Activated naive CD8-positive, alpha-beta T cell treated with anti-CD3 and anti-CD28 coated beads for 36 hours (primary cell): ENCODE data around the gene BIRC2. TPM values are rescaled to one million over a fixed set of nuclear protein-coding genes. Genes with fewer than 3 reads are reported as not detected.

ENCODE experiments used
- DNase-seq: peaks from one replicate; pipeline ENCODE4 v3.0.0; 2021
- H3K27ac Mint-ChIP-seq: one replicate; pipeline ENCODE4 v1.8.0; 2022; ENCODE audit warnings: mild to moderate bottlenecking, moderate library complexity, mixed read lengths
- H3K27me3 Mint-ChIP-seq: one replicate; pipeline ENCODE4 v1.8.0; 2022; ENCODE audit warnings: mild to moderate bottlenecking, mixed read lengths
- H3K36me3 Mint-ChIP-seq: one replicate; pipeline ENCODE4 v1.8.0; 2021; ENCODE audit warnings: mild to moderate bottlenecking, mixed read lengths
- H3K4me1 Mint-ChIP-seq: one replicate; pipeline ENCODE4 v1.8.0; 2021; ENCODE audit warnings: mixed read lengths
- H3K4me3 Mint-ChIP-seq: one replicate; pipeline ENCODE4 v1.8.0; 2022; ENCODE audit warnings: mild to moderate bottlenecking, moderate library complexity, mixed read lengths
- H3K9me3 Mint-ChIP-seq: one replicate; pipeline ENCODE4 v1.8.0; 2022; ENCODE audit warnings: mixed read lengths
- total RNA-seq, 2 experiments: library from RNA; stranded (reverse); gene quantifications; one replicate each; pipeline ENCODE4 v1.2.3, GENCODE V29; 2021

The BIRC2 gene
- total RNA-seq, 2 experiments from 2014 or later = 29.6 to 30.7 TPM

DNA sequence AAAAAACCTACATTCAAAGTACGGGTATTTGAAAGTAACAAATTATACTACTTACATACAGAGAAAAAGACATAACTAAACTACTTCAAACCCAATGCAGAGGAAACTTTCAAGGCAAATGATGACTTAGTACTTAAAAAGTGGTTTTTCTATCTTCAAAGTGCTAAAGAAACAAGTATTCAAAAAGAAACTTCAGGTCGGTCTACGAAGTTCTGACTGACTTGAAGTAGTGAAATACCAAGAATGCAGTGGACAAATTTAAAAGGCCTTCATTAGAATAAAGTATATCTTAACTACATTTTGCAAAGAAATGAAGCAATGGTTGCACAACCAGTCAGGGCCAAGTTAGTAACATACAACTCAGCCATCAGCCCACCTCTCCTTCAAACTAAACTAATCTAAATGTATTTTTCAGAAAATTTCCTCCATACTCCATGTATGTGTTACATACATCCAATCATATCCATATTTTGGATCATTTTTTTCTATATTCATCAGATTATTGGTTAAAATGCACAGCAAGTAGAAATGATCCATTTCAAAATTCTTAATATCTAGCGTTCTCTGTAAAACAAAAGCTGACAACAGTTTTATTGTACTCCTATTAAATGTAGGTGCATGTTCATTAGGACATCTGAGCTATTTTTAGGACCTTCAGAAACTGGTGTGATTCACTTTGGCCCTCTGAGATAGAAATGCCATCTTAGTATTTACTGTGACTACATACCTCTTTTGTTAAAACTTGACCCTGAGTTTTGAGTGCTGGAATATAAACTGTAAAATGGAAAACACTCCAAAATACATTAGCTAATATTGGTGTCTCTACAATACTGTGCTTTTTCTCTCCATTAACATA is 49.9 kb downstream of the BIRC2 start:
- Mint-ChIP-seq H3K36me3 (peaks cover 56% of the 10 kb centered on the region), H3K4me1 (peaks cover 45% of the 10 kb centered on the region), H3K27me3 (no peaks in the 10 kb centered on the region), H3K4me3 (no peak overlapping the region), H3K27ac (peak overlapping the region; percentile 81), H3K9me3 (peaks cover 1% of the 10 kb centered on the region)
- no peak for DNase-seq

DNA sequence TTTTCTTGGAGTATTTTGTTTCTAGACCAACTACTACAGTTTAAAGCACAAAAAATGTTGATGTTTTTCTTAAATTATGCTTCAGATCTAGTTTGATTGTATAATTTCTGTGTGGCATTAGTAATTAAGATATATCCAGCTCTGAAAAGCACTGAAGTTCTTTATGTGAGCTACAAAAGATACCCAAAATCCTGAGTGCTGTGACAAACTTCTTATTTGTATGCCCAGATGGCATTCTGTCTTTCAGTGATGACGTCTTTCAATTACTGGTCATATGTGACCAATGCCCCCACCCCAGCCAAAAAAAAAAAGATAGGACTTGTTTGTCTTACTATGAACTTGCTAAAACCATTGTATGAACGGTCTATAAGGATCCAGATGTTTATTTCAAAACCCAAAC is 51.3 kb downstream of the BIRC2 start:
- Mint-ChIP-seq H3K4me3 (no peak overlapping the region), H3K27ac (peak overlapping the region; percentile 42), H3K9me3 (peaks cover 1% of the 10 kb centered on the region), H3K36me3 (peaks cover 56% of the 10 kb centered on the region), H3K27me3 (no peaks in the 10 kb centered on the region), H3K4me1 (peaks cover 51% of the 10 kb centered on the region)
- no peak for DNase-seq

DNA sequence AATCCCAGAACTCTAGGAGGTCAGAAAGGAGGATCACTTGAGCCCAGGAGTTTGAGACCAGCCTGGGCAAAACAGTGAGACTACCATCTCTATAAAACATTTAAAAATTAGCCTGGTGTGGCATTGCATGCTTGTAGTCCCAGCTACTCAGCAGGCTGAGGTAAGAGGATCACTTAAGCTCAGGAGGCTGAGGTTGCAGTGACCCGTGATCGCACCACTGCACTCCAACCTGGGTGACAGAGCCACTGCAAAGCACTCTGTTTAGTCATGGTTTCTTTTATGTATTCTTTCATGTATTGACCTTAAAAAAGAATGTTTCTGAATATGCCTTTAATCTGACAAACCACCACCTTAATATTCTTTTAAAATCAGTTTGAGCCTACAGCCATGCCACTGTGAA is 52.2 kb downstream of the BIRC2 start:
- H3K9me3 Mint-ChIP-seq = peaks cover 1% of the 10 kb centered on the region

DNA sequence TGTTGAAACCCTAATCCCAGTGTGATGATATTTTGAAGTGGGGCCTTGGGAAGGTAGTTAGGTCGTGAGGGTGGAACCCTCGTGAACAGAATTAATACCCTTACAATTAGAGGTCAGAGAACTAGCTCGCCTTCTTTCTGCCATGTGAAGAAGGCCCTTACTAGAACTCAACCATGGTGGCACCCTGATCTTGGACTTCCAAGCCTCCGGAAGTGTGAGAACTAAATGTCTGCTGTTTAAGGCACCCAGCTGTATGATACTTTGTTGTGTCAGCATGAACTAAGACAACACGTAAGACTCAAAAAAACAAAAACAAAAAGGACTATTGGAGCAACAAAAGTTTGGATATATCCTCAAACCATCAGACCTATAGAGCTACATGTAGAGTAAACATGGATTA is 53.6 kb downstream of the BIRC2 start:
- no peak for DNase-seq
- H3K27me3 Mint-ChIP-seq = no peaks in the 10 kb centered on the region
- no peak overlapping the region for H3K4me3 Mint-ChIP-seq
- H3K9me3 Mint-ChIP-seq = peaks cover 1% of the 10 kb centered on the region
- H3K4me1 Mint-ChIP-seq = peaks cover 62% of the 10 kb centered on the region
- peaks cover 49% of the 10 kb centered on the region for H3K36me3 Mint-ChIP-seq
- H3K27ac Mint-ChIP-seq = no peak overlapping the region

More for the DNA sequence above, 52.2 kb downstream of the BIRC2 start:
- H3K4me1 Mint-ChIP-seq = peaks cover 55% of the 10 kb centered on the region
- no peak for DNase-seq
- H3K4me3 Mint-ChIP-seq = no peak overlapping the region
- no peak overlapping the region for H3K27ac Mint-ChIP-seq
- peaks cover 58% of the 10 kb centered on the region for H3K36me3 Mint-ChIP-seq
- H3K27me3 Mint-ChIP-seq = no peaks in the 10 kb centered on the region

DNA sequence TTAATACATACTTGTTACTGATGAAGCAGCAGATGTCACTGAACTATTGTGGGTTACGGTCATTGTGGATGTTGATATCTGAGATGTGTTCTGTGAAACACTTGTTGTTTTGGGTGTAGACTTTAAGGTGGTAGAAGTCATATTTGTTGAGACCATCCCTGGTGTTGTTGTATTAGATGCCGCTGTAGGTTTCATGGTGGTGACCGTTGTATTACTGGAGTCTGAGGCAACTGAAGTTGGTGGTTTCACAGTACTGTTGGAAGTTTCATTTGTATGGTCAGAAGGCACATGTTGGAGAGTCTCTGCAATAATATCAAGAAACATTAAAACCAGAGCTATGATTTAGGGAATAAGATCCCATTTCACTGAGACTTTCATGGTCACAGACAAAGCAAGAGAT is 54.9 kb downstream of the BIRC2 start:
- no peak overlapping the region for H3K4me3 Mint-ChIP-seq
- H3K27ac Mint-ChIP-seq = peak overlapping the region; percentile 47
- peaks cover 62% of the 10 kb centered on the region for H3K4me1 Mint-ChIP-seq
- no peak for DNase-seq
- peaks cover 53% of the 10 kb centered on the region for H3K36me3 Mint-ChIP-seq
- peaks cover 1% of the 10 kb centered on the region for H3K9me3 Mint-ChIP-seq
- H3K27me3 Mint-ChIP-seq = no peaks in the 10 kb centered on the region

DNA sequence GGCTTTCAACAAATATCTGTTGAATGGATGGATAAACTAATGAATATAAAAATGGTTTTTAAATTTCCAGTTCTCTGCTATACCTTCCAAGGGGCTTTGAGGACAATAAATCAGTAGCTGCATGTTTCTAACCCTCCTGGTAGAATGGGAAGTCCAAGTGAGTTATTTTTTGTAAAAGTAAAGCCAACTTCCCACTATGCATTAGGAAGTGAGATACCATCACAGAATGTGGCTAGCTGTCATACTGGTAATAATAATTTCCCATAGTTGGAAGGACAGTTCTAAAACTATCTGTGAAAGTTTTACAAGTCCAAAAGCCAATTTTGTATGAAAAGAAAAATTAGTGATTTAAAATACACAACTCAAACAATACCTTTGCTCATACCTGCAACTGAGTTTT is 55.5 kb downstream of the BIRC2 start:
- Mint-ChIP-seq H3K27ac (peak overlapping the region; percentile 71), H3K9me3 (peaks cover 1% of the 10 kb centered on the region), H3K4me1 (peaks cover 62% of the 10 kb centered on the region), H3K36me3 (peaks cover 55% of the 10 kb centered on the region), H3K27me3 (no peaks in the 10 kb centered on the region), H3K4me3 (no peak overlapping the region)
- no peak for DNase-seq

DNA sequence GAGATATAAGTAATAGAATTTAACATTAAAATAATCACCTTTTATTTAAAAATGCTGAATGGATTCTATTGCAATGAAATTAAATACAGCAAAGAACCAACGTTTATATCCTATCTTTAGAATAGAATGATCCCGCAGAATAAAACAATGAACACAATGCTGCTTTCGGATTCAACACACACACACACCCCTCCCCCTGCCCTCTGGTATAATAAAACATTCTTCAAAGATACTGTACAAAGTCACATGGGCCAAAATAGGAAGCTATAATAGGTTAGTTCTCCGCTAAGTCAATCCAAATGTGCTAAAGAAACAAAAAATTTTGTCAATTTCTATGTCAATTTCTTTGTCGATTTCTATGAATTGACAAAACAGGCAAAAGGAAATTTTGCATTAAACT is 58.5 kb downstream of the BIRC2 start:
- Mint-ChIP-seq H3K36me3 (peaks cover 64% of the 10 kb centered on the region), H3K9me3 (no peaks in the 10 kb centered on the region), H3K27ac (no peak overlapping the region), H3K4me3 (no peak overlapping the region), H3K27me3 (no peaks in the 10 kb centered on the region), H3K4me1 (peaks cover 74% of the 10 kb centered on the region)
- no peak for DNase-seq

DNA sequence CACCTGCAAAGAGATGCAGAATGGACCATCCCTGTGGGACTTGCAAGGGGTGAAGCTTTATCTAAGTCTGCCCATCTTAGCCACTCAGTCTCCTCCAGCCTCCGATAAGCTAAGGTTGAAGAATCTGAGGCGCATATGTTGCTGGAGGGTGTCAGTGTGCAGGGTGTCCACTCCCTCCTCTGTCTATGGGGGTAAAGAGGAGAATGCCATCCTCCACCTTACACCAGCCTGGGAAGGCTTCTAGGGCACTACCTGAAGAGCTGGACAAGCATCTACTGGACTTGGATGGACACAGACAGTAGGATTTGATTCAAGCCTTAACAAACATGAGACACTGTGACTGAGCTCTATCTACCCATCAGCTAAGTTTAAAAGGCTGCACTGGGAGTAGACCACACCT is 59.1 kb downstream of the BIRC2 start:
- no peak overlapping the region for H3K27ac Mint-ChIP-seq
- H3K4me1 Mint-ChIP-seq = peaks cover 76% of the 10 kb centered on the region
- peaks cover 63% of the 10 kb centered on the region for H3K36me3 Mint-ChIP-seq
- H3K4me3 Mint-ChIP-seq = no peak overlapping the region
- H3K27me3 Mint-ChIP-seq = no peaks in the 10 kb centered on the region
- no peak for DNase-seq
- no peaks in the 10 kb centered on the region for H3K9me3 Mint-ChIP-seq

DNA sequence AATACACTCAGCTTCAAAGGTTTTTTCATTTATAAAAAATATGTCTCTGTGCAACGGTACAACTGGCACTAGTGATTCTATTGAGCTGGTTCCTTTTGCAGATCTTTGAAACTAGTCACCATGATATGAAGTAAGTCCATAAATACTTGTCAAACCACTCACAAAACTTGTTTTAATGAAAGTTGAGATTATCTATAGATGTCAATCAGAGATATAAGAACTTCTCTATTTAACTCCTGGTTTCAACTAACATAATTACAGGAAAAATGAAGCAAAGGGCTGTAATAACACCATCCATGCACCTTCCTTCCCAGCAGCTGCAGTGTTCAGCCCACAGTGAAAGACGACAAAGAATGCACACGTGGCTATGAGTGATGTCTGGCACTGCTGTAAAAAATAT is 60.9 kb downstream of the BIRC2 start:
- no peaks in the 10 kb centered on the region for H3K27me3 Mint-ChIP-seq
- peaks cover 82% of the 10 kb centered on the region for H3K4me1 Mint-ChIP-seq
- peaks cover 58% of the 10 kb centered on the region for H3K36me3 Mint-ChIP-seq
- DNase-seq = no peak
- no peaks in the 10 kb centered on the region for H3K9me3 Mint-ChIP-seq
- H3K27ac Mint-ChIP-seq = peak overlapping the region; percentile 45
- no peak overlapping the region for H3K4me3 Mint-ChIP-seq

DNA sequence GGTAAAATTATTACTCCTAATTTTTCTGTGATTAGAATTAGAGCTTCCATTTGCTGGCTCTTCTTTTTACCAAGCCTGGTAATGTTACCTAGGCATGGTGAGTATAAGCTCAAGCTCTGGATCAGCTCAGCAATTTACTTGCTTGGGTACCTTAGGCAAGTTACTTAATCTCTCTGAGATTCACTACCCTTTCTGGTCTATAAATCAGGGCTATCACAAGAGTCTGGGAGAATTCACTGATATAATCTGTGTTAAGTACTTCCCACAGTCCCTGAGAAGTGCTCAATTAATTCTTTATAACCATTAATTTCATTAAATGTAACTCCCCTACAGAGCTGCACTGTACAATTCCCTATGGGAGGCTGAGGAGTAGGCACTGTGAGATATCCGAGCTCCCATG is 61.3 kb downstream of the BIRC2 start:
- H3K9me3 Mint-ChIP-seq = no peaks in the 10 kb centered on the region
- DNase-seq = no peak
- peak overlapping the region; percentile 45 for H3K27ac Mint-ChIP-seq
- peaks cover 57% of the 10 kb centered on the region for H3K36me3 Mint-ChIP-seq
- peaks cover 82% of the 10 kb centered on the region for H3K4me1 Mint-ChIP-seq
- H3K27me3 Mint-ChIP-seq = no peaks in the 10 kb centered on the region
- H3K4me3 Mint-ChIP-seq = no peak overlapping the region

DNA sequence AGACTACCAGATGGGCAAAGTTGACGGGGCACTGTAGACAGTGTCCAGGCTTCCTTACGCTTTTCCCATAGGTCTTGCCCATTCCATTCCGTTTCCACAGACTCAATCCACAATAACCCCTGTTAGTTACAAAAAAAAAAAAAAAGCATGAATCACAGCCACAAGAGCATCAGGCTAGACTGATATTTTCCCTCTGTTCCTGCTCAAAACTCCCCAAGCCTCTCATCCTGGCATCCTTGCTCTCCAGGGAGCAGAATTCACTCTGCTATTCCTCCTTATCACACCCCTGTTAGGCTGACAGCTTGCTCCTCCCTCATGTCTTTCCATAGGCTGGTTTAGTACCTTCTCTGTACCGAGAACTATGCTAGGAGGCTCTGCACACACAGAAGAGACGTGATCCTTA is 63.4 kb downstream of the BIRC2 start:
- Mint-ChIP-seq H3K4me1 (peaks cover 89% of the 10 kb centered on the region), H3K9me3 (peaks cover 10% of the 10 kb centered on the region), H3K36me3 (peaks cover 69% of the 10 kb centered on the region), H3K4me3 (no peak overlapping the region), H3K27me3 (no peaks in the 10 kb centered on the region), H3K27ac (peak overlapping the region; percentile 51)
- DNase-seq = no peak

DNA sequence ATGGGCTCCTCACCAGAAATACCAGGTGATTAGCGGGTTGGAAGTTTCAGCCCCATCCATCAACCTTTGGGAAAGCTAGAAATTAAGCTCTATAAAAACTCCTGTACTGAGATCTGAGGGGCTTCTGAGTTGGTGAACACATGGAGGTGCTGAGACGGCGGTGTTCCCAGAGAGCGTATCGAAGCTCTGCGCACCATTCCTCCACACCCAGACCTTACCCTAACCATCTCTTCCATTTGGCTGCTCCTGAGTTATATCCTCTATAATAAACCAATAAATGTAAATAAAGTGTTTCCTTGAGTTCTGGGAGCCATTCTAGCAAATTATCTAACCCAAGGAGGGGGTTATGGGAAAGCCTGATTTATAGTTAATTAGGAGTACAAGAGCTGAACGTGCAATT is 64.1 kb downstream of the BIRC2 start:
- H3K27ac Mint-ChIP-seq = peak overlapping the region; percentile 26
- no peak overlapping the region for H3K4me3 Mint-ChIP-seq
- peaks cover 68% of the 10 kb centered on the region for H3K36me3 Mint-ChIP-seq
- H3K4me1 Mint-ChIP-seq = peaks cover 88% of the 10 kb centered on the region
- H3K9me3 Mint-ChIP-seq = peaks cover 16% of the 10 kb centered on the region
- no peaks in the 10 kb centered on the region for H3K27me3 Mint-ChIP-seq
- no peak for DNase-seq

DNA sequence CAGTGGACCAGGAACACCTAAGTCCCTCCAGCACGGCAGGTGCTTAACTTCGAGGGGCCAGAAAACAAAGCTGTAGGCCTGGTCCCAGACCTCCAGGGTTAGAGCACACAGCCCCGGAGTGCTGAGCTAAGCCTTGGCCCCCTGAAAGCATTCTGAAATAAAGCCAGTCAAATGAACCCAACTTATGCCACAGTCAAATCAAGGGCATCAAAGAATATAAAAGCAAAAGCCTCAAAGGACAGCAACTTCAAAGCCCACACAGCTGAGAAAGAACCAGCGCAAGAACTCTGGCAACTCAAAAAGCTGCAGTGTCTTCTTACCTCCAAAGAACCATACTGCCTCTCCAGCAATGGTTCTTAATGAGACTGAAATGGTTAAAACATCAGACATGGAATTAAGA is 66.5 kb downstream of the BIRC2 start:
- H3K27ac Mint-ChIP-seq = peak overlapping the region; percentile 14

DNA sequence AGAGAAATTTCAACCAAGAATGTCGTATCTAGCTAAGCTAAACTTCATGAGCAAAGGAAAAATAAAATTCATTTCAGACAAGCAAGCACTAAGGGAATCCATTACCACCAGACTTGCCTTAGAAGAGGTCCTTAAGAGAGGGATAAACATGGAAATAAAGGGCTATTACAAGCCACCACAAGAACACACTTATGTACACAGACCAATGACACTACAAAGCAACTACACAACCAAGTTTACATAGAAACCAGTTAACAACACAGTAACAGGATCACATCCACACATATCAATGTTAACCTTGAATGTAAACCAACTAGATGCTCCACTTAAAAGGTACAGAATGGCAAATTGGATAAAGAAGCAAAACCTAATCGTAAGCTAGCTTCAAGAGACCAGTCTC is 67.5 kb downstream of the BIRC2 start:
- H3K27ac Mint-ChIP-seq = peak overlapping the region; percentile 76
- peaks cover 83% of the 10 kb centered on the region for H3K4me1 Mint-ChIP-seq
- peak overlapping the region; percentile 3 for H3K4me3 Mint-ChIP-seq
- peaks cover 28% of the 10 kb centered on the region for H3K9me3 Mint-ChIP-seq
- DNase-seq = no peak
- H3K36me3 Mint-ChIP-seq = peaks cover 75% of the 10 kb centered on the region
- no peaks in the 10 kb centered on the region for H3K27me3 Mint-ChIP-seq

More for the DNA sequence above, 66.5 kb downstream of the BIRC2 start:
- Mint-ChIP-seq H3K27me3 (no peaks in the 10 kb centered on the region), H3K9me3 (peaks cover 25% of the 10 kb centered on the region), H3K4me3 (peak overlapping the region; percentile 41), H3K4me1 (peaks cover 87% of the 10 kb centered on the region), H3K36me3 (peaks cover 70% of the 10 kb centered on the region)
- no peak for DNase-seq

DNA sequence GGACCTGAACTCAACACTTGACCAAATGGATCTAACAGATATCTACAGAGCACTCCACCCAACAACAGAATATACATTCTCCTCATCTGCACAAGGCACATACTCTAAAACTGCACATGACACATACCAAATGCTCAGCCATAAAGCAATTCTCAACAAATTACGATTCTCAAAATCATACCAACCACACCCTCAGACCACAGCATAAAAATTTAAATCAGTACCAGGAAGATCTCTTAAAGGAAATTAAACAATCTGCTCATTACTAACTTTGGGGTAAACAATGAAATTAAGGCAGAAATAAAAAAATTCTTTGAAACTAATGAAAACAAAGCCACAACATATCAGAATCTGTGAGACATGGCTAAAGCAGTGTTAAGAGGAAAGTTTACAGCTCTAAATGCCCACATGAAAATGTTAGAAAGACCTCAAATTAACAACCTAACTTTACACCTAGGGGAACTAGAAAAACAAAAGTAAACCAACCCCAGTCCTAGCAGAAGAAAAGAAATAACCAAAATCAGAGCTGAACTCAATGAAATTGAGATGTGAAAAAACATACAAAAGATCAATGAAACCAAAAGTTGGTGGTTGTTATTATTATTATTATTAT is 68.4 kb downstream of the BIRC2 start:
- peak overlapping the region; percentile 76 for H3K27ac Mint-ChIP-seq
- peaks cover 28% of the 10 kb centered on the region for H3K9me3 Mint-ChIP-seq
- DNase-seq = no peak
- no peaks in the 10 kb centered on the region for H3K27me3 Mint-ChIP-seq
- H3K4me1 Mint-ChIP-seq = peaks cover 83% of the 10 kb centered on the region
- H3K4me3 Mint-ChIP-seq = peak overlapping the region; percentile 1
- H3K36me3 Mint-ChIP-seq = peaks cover 76% of the 10 kb centered on the region

DNA sequence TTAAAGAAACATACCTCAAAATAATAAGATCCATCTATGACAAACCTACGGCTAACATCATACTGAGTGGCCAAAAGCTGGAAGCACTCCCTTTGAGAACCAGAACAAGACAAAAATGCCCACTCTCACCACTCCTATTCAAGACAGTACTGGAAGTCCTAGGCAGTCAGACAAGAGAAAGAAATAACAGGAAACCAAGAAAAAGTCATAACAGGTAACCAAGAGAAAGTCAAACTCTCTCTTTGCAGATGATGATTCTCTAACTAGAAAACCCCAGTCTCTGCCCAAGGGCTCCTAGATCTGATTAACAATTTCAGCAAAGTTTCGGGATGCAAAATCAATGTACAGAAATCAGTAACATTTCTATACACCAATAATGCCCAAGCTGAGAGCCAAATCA is 70.0 kb downstream of the BIRC2 start:
- Mint-ChIP-seq H3K27me3 (no peaks in the 10 kb centered on the region), H3K9me3 (peaks cover 28% of the 10 kb centered on the region), H3K4me3 (peak overlapping the region; percentile 26), H3K27ac (peak overlapping the region; percentile 70), H3K4me1 (peaks cover 84% of the 10 kb centered on the region), H3K36me3 (peaks cover 79% of the 10 kb centered on the region)
- no peak for DNase-seq
